ENCODE results near the gene CNTN1.

DNA sequence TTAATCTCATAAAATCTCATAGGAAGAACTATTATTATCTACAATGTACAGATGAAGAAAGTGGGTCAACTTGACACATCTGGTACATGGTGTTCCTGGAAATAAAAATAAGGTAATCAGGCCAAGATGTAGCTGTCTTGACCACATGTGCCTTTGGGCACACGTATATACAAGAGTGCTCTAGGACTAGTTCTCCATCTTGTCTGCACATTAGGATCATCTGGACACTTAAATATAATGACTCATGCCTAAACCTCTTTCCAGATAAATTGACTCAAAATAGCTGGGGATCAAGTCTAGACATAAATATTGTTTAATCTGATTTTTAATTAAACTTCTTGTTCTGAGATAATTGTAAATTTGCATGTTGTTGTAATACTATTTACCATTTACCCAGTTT is 182.6 kb downstream of the CNTN1 start:
- TF ChIP-seq, protein P1, sequence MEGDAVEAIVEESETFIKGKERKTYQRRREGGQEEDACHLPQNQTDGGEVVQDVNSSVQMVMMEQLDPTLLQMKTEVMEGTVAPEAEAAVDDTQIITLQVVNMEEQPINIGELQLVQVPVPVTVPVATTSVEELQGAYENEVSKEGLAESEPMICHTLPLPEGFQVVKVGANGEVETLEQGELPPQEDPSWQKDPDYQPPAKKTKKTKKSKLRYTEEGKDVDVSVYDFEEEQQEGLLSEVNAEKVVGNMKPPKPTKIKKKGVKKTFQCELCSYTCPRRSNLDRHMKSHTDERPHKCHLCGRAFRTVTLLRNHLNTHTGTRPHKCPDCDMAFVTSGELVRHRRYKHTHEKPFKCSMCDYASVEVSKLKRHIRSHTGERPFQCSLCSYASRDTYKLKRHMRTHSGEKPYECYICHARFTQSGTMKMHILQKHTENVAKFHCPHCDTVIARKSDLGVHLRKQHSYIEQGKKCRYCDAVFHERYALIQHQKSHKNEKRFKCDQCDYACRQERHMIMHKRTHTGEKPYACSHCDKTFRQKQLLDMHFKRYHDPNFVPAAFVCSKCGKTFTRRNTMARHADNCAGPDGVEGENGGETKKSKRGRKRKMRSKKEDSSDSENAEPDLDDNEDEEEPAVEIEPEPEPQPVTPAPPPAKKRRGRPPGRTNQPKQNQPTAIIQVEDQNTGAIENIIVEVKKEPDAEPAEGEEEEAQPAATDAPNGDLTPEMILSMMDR (IDR thresholded peaks at IDR 0.05 in 8 of 11, conservative IDR thresholded peaks at IDR 0.05 in 3 of 11): no peak
- no peak for TF ChIP-seq POLR2A (IDR thresholded peaks at IDR 0.05)
- no peak for TF ChIP-seq POLR2AphosphoS5 (IDR thresholded peaks at IDR 0.05)
